Mucosa of descending colon (tissue), 3 donors: Measurements from ENCODE around the gene SOWAHB. TPM values are rescaled to one million over a fixed set of nuclear protein-coding genes. Genes with fewer than 3 reads are reported as not detected.
"Not testable (repeated sequence)": the region's sequence is repeated elsewhere in the genome, so short reads cannot be mapped to it uniquely, and the experiment has no call there.

ENCODE experiments used
- ATAC-seq: fragments of 200-7000 bp; cut with Tn5 transposase; one replicate; pipeline ENCODE4 v1.9.1; 2020; ENCODE audit warnings: mild to moderate bottlenecking, moderate library complexity
- DNase-seq, 3 donors: peaks; one replicate each; pipeline ENCODE4 v3.0.0-alpha.2; 2020
- H3K36me3 ChIP-seq: fragments of 200-600 bp; one replicate; pipeline ENCODE4 v1.8.0; 2021; ENCODE audit warnings: low read depth, mild to moderate bottlenecking
- H3K4me1 ChIP-seq: fragments of 200-600 bp; one replicate; pipeline ENCODE4 v1.8.0; 2021; ENCODE audit warnings: low read depth, mild to moderate bottlenecking
- H3K4me3 ChIP-seq: fragments of 200-600 bp; one replicate; pipeline ENCODE4 v1.8.0; 2021; ENCODE audit warnings: mild to moderate bottlenecking
- H3K9me3 ChIP-seq: fragments of 200-600 bp; one replicate; pipeline ENCODE4 v1.8.0; 2021; ENCODE audit warnings: mild to moderate bottlenecking
- intact Hi-C, 2 donors: fragments of 100-400 bp; cut with DNase I in 1 of 2; cut with micrococcal nuclease in 1 of 2; formaldehyde crosslinking; loops; one replicate each; pipeline versions ENCODE4 v1.11.0 to v1.11.1; 2022; cut with DNase I, micrococcal nuclease
- total RNA-seq, 3 donors: library from RNA; stranded (reverse); fragmentation: NEBNext Ultra II Directional in 2 of 3; extraction: Animal tissue kit (Norgen Biotek cat#: 25700) in 2 of 3; gene quantifications; one replicate each; pipeline versions ENCODE4 v1.2.1 to v1.2.4, GENCODE V29; 2021 to 2023
- TF ChIP-seq, protein P1 (sequence below): fragments of 200-600 bp; IDR thresholded peaks from one replicate; pipeline ENCODE4 v1.8.0; 2022; ENCODE audit warnings: antibody characterized with exemption, mild to moderate bottlenecking
- donor health status: DM: no; HTN: no; CAD: no; lungs with moderate emphysema.
- donor health status: DM: no; HTN: no; CAD: no.
- donor health status: DM: no; HTN: yes; CAD: no.

The SOWAHB gene
- total RNA-seq, 3 donors from 2014 or later, result 8.6 to 27.0 (median 24.8) TPM

DNA sequence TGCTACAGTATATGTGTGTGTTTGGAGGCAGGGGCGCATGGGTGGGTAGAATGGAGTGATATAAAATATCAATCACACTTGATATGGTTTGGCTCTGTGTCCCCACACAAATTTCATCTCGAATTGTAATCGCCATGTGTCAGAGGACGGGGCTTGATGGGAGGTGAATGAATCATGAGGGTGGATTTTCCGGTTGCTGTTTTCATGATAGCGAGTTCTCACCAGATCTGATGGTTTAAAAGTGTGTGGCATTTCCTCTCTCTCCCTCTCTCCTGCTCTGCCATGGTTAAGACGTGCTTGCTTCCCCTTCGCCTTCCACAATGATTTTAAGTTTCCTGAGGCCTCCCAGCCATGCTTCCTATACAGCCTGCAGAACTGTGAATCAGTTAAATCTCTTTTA lies 14.8 kb downstream of the SOWAHB start:
- TF ChIP-seq, protein P1, sequence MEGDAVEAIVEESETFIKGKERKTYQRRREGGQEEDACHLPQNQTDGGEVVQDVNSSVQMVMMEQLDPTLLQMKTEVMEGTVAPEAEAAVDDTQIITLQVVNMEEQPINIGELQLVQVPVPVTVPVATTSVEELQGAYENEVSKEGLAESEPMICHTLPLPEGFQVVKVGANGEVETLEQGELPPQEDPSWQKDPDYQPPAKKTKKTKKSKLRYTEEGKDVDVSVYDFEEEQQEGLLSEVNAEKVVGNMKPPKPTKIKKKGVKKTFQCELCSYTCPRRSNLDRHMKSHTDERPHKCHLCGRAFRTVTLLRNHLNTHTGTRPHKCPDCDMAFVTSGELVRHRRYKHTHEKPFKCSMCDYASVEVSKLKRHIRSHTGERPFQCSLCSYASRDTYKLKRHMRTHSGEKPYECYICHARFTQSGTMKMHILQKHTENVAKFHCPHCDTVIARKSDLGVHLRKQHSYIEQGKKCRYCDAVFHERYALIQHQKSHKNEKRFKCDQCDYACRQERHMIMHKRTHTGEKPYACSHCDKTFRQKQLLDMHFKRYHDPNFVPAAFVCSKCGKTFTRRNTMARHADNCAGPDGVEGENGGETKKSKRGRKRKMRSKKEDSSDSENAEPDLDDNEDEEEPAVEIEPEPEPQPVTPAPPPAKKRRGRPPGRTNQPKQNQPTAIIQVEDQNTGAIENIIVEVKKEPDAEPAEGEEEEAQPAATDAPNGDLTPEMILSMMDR, result no peak
- Histone ChIP-seq H3K9me3 (no peaks in the 10 kb centered on the region), H3K4me1 (peaks cover 14% of the 10 kb centered on the region), H3K36me3 (no peaks in the 10 kb centered on the region), H3K4me3 (no peak overlapping the region)
- ATAC-seq (no peak), DNase-seq (no peak)
- intact Hi-C loops, result no loop called here

DNA sequence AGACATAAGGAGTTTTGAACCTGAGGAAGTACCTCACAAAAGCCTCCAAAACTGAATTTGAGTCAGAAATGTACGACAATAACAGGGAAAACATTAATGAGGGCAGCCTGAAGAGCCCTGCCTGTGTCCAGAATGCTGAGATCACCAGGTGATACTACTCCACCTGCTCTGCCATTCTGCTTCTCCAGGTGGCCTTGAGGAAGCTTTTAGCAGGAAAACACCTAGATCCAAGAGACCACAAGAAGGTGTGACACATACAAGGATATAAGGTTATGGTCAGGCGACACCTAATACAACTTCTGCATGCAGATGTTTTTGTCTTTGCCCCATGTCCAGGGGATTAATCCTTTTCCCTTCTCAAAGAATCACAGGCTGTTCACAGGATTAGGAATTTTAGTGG lies 15.3 kb downstream of the SOWAHB start:
- H3K36me3 ChIP-seq, result no peaks in the 10 kb centered on the region
- intact Hi-C loops, result no loop called here
- ATAC-seq, result peak; percentile 62
- TF ChIP-seq, protein P1, result no peak
- DNase-seq, result no peak
- peaks cover 14% of the 10 kb centered on the region for H3K4me1 ChIP-seq
- no peak overlapping the region for H3K4me3 ChIP-seq
- H3K9me3 ChIP-seq, result no peaks in the 10 kb centered on the region

DNA sequence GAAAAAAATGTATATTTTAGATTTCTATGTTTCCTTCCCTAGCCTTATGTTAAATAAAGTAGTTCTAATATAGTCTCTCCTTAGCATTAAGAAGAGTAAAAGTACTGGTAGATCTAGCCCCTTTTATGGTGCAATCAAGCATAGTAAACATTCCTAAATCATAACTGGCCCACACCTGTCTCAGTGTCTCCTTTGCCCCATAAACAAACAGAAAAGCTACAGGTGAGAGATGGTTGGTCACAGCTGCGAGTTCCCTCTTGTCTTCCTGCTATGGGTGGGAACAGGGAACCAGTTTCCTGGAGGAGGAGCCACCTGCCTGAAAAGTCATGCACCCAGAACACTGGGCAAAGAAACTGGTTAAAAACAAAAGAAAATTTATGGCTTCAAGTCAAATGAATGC lies 16.6 kb downstream of the SOWAHB start:
- DNase-seq, result peak in 2 of 3 donors; percentile 52 to 78
- peak; percentile 99 for ATAC-seq
- Histone ChIP-seq H3K4me1 (peaks cover 14% of the 10 kb centered on the region), H3K36me3 (no peaks in the 10 kb centered on the region), H3K4me3 (no peak overlapping the region), H3K9me3 (no peaks in the 10 kb centered on the region)
- TF ChIP-seq, protein P1, result no peak
- intact Hi-C loops, result no loop called here

DNA sequence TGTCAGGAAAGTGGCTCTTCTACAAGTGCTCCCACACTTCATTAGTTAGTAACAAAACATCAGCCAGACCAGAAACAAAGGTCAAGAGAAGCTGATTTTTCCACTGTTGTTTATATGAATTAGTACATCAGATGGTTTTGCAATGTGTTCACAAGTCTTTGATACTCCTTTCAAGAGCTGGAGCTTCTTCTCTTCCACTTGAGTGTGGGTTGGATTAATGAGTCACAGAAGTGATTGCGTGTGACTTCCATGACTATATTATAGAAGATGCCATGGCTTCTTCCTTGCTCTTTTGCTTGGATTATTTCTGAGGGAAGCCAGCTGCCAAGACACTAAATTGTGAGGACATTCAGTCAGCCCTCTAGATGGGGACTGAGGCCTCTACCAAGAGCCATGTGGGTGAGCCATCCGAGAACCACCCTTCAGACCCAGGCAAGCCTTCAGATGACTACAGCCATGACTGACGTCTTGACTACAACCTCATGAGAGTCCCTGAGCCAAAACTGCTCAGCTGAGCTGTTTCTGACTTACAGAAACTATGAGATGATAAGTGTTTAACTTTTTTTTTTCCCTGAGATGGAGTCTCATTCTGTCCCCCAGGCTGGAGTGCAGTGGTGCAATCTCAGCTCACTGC lies 18.1 kb downstream of the SOWAHB start:
- Histone ChIP-seq H3K36me3 (no peaks in the 10 kb centered on the region), H3K4me3 (no peak overlapping the region), H3K4me1 (peaks cover 14% of the 10 kb centered on the region), H3K9me3 (no peaks in the 10 kb centered on the region)
- intact Hi-C loops, result no loop called here
- ATAC-seq (no peak), DNase-seq (no peak)
- TF ChIP-seq, protein P1, result no peak

DNA sequence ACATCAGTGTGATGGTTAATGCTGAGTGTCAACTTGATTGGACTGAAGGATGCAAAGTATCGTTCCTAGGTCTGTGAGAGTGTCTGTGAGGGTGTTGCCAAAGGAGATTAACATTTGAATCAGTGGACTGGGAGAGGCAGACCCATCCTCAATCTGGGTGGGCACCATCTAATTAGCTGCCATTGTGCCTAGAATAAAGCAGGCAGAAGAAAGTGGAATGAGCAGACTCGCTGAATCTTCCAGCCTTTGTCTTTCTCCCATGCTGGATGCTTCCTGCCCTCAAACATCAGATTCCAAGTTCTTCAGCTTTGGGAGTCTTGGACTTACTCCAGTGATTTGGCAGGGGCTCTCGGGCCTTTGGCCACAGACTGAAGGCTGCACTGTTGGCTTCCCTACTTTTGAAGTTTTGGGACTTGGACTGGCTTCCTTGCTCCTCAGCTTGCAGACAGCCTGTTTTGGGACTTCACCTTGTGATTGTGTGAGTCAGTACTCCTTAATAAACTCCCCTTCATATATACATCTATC lies 19.2 kb downstream of the SOWAHB start:
- H3K4me1 ChIP-seq, result peaks cover 14% of the 10 kb centered on the region
- ATAC-seq, H3K4me3 ChIP-seq, DNase-seq, H3K36me3 ChIP-seq, H3K9me3 ChIP-seq, intact Hi-C loops: not testable (repeated sequence)

DNA sequence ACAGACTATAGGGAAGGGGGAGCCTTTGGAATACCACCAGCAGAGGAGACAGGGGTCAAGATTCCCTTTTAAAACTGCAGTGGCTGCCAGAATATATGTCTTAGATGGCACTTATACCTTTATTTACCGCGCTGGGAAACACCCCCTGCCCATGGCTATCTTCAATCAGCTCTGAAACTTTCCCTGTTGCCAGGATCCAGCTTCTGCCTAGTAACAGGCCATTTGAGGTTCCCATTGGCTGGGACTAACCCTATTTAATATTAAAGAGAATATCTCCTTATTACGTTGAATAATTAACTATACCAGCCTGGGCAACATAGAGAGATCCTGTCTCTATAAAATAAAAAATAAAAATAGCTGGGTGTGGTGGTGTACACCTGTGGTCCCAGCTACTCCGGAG lies 23.8 kb downstream of the SOWAHB start:
- intact Hi-C loops, result no loop called here
- no peaks in the 10 kb centered on the region for H3K4me1 ChIP-seq
- ATAC-seq (no peak), DNase-seq (no peak)
- no peaks in the 10 kb centered on the region for H3K36me3 ChIP-seq
- no peaks in the 10 kb centered on the region for H3K9me3 ChIP-seq
- H3K4me3 ChIP-seq, result no peak overlapping the region
- TF ChIP-seq, protein P1, result no peak
